ENCODE measurements around the gene CAMK2G. TPM values are rescaled to one million over a fixed set of nuclear protein-coding genes. Genes with fewer than 3 reads are reported as not detected.

Gene CAMK2G
- total RNA-seq, 3 donors from 2014 or later (not counting 1 experiment from before 2014, with no cell fraction given): 53.6 to 73.8 (median 62.3) TPM

DNA sequence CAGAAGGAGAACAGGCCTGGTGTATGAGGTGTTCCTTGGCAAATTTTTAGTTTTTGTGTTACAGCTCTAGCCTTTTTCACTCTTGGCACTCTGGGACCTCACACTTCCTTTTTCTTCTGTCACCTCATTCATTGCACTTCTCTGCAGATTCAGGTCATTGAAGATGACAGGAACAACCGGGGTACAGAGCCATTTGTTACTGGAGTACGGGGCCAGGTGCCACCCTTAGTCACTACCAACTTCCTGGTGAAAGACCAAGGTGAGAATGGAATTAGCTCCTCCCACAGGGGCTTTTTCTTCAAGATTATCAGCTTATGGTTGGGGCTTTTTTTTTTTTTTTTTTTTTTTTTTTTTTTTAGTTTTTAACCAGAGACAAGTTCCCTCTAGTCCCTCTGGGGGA is 111.0 kb downstream of the CAMK2G start:
- peaks cover 32% of the 10 kb centered on the region for H3K36me3 Mint-ChIP-seq
- Histone ChIP-seq H3K9me3 (ENCODE audit: control insufficient read depth, insufficient read depth, low read length) (no peaks in the 10 kb centered on the region), H3K36me3 (ENCODE audit: control insufficient read depth, insufficient read depth, low read length) (peaks cover 77% of the 10 kb centered on the region), H3K4me3 (ENCODE audit: low read length) (no peak overlapping the region), H3K27me3 (ENCODE audit: control insufficient read depth, insufficient read depth, low read length) (no peaks in the 10 kb centered on the region), H3K4me1 (ENCODE audit: control insufficient read depth, insufficient read depth, low read length) (peaks cover 42% of the 10 kb centered on the region), H3K27ac (ENCODE audit: low read length) (peak overlapping the region; percentile 55)
- peaks cover 59 to 78% of the 10 kb centered on the region in 2 donors for H3K4me1 Mint-ChIP-seq
- TF ChIP-seq CTCF (IDR thresholded peaks at IDR 0.05): no peak
- no peak overlapping the region for H3K4me3 Mint-ChIP-seq
- peak overlapping the region; percentile 93 to 96 for H3K27ac Mint-ChIP-seq
- no peaks in the 10 kb centered on the region for H3K27me3 Mint-ChIP-seq (ENCODE audit: low read depth in 2 of 2)
- 38% methylated on average over 1 of the region's 2 CpGs for WGBS (ENCODE audit: insufficient coverage)
- ATAC-seq: peak; percentile 13 to 30 (median 15)
- intact Hi-C loops (cut with micrococcal nuclease): no loop called here
- peak in 1 of 2 donors; percentile 76 for DNase-seq
- no peaks in the 10 kb centered on the region for H3K9me3 Mint-ChIP-seq

DNA sequence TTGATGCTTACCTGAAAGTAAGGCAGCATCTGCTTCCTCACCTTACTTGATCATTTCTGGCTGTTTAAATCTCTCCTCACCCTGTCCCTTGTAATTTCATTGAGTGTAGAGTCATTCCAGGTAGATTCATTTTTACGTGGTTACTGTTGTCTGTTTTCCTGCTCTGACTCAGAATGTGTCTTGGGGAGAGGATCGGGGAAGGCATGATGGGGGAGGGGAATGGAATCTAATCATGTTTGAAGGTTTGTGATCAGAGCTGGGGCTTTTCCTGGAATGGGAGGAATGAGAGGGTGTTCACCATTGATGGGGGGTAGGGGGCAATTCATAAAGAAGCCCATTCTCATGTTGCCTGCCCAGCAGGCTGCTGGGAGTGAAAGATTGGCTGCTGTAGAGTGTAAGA is 111.4 kb downstream of the CAMK2G start:
- no peak for ATAC-seq
- H3K27me3 ChIP-seq (ENCODE audit: control insufficient read depth, insufficient read depth, low read length): no peaks in the 10 kb centered on the region
- H3K4me1 ChIP-seq (ENCODE audit: control insufficient read depth, insufficient read depth, low read length): peaks cover 45% of the 10 kb centered on the region
- H3K4me1 Mint-ChIP-seq: peaks cover 59 to 83% of the 10 kb centered on the region in 2 donors
- no peak for TF ChIP-seq CTCF (IDR thresholded peaks at IDR 0.05)
- peak overlapping the region; percentile 22 for H3K4me3 Mint-ChIP-seq
- H3K27ac Mint-ChIP-seq: peak overlapping the region; percentile 93 to 96
- H3K27ac ChIP-seq (ENCODE audit: low read length): peak overlapping the region; percentile 55
- H3K9me3 ChIP-seq (ENCODE audit: control insufficient read depth, insufficient read depth, low read length): no peaks in the 10 kb centered on the region
- H3K4me3 ChIP-seq (ENCODE audit: low read length): no peak overlapping the region
- no peak for DNase-seq
- 60% methylated on average over 2 of the region's 2 CpGs for WGBS (ENCODE audit: insufficient coverage)
- peaks cover 75% of the 10 kb centered on the region for H3K36me3 ChIP-seq (ENCODE audit: control insufficient read depth, insufficient read depth, low read length)
- intact Hi-C loops (cut with micrococcal nuclease): no loop called here
- H3K27me3 Mint-ChIP-seq (ENCODE audit: low read depth in 2 of 2): no peaks in the 10 kb centered on the region
- H3K9me3 Mint-ChIP-seq: no peaks in the 10 kb centered on the region
- peaks cover 31% of the 10 kb centered on the region for H3K36me3 Mint-ChIP-seq

Other genes starting within 250 kb of the CAMK2G start
- not detected for gene MYOZ1, start 233.1 kb downstream of the CAMK2G start, total RNA-seq
- gene SYNPO2L, start 218.5 kb downstream of the CAMK2G start, total RNA-seq: not detected
- gene AGAP5, start 176.4 kb downstream of the CAMK2G start, total RNA-seq: 10 to 100 TPM in 1 of 3 donors, 1 to 10 TPM in 2; 8.4 to 14.6 (median 9.4) TPM
- 100 to 1,000 TPM; 153 to 161 (median 160) TPM for gene SEC24C, start 130.2 kb downstream of the CAMK2G start, total RNA-seq
- gene CHCHD1, start 92.5 kb downstream of the CAMK2G start, total RNA-seq: 1 to 10 TPM; 5.2 to 7.0 (median 5.9) TPM
- gene ZSWIM8, start 88.9 kb downstream of the CAMK2G start, total RNA-seq: 100 to 1,000 TPM; 157 to 161 (median 159) TPM
- gene NDST2, start 63.0 kb downstream of the CAMK2G start, total RNA-seq: 10 to 100 TPM; 64.7 to 73.8 (median 65.4) TPM
- 1 to 10 TPM in 1 of 3 donors, under 1 TPM in 2; 0.12 to 1.6 (median 0.32) TPM for gene PLAU, start 36.6 kb upstream of the CAMK2G start, total RNA-seq
- gene VCL, start 123.6 kb upstream of the CAMK2G start, total RNA-seq: 100 to 1,000 TPM; 121 to 145 (median 122) TPM